Adrenal gland (tissue), 5 donors: ENCODE results near the gene SLAMF8.

Experiments used
- CTCF ChIP-seq, 6 experiments: fragments of 450-650 bp in 4 of 6; fragments of 200-600 bp in 2 of 6; sonication (generic) in 1 of 6; IDR thresholded peaks; 1 replicate in 5 of 6; 2 replicates in 1 of 6; pipeline versions ENCODE4 v1.5.1 to v1.8.0; 2016 to 2021; ENCODE audit warnings: antibody characterized with exemption in 6 of 6, mild to moderate bottlenecking in 2 of 6, moderate library complexity in 1 of 6
- POLR2A ChIP-seq, 2 donors: fragments of 450-650 bp; IDR thresholded peaks; one replicate each; pipeline ENCODE4 v1.6.1; 2017; ENCODE audit warnings: antibody characterized with exemption in 2 of 2, mild to moderate bottlenecking in 2 of 2, moderate library complexity in 1 of 2
- donor health status: DM: no; HTN: no; CAD: no.

GRCh38 chr1:159882527-159882862 is 55.8 kb downstream of the SLAMF8 start:
- TF ChIP-seq POLR2A (IDR thresholded peaks at IDR 0.05): no peak
- no peak for TF ChIP-seq CTCF (IDR thresholded peaks at IDR 0.05)
